Osteocyte (in vitro differentiated cells): ENCODE measurements around the gene CEACAM20. TPM values are rescaled to one million over a fixed set of nuclear protein-coding genes. Genes with fewer than 3 reads are reported as not detected.
"Not testable (repeated sequence)": the region's sequence is repeated elsewhere in the genome, so short reads cannot be mapped to it uniquely, and the experiment has no call there.

ENCODE experiments used
- DNase-seq: peaks from one replicate; pipeline ENCODE4 v3.0.0; 2021; ENCODE audit warnings: mixed read lengths; ENCODE audit not compliant: unreplicated experiment; ENCODE audit errors: extremely low spot score
- H3K27ac Mint-ChIP-seq: one replicate; pipeline ENCODE4 v1.8.0; 2021; ENCODE audit warnings: mild to moderate bottlenecking, mixed read lengths; ENCODE audit not compliant: unreplicated experiment
- H3K27me3 Mint-ChIP-seq: one replicate; pipeline ENCODE4 v1.8.0; 2021; ENCODE audit warnings: mixed read lengths; ENCODE audit not compliant: unreplicated experiment
- H3K36me3 Mint-ChIP-seq: one replicate; pipeline ENCODE4 v1.8.0; 2021; ENCODE audit warnings: mixed read lengths; ENCODE audit not compliant: unreplicated experiment
- H3K4me1 Mint-ChIP-seq: one replicate; pipeline ENCODE4 v1.8.0; 2021; ENCODE audit warnings: mixed read lengths; ENCODE audit not compliant: unreplicated experiment
- H3K4me3 Mint-ChIP-seq: one replicate; pipeline ENCODE4 v1.8.0; 2021; ENCODE audit warnings: mild to moderate bottlenecking, moderate library complexity, mixed read lengths; ENCODE audit not compliant: unreplicated experiment
- H3K9me3 Mint-ChIP-seq: one replicate; pipeline ENCODE4 v1.8.0; 2021; ENCODE audit warnings: mixed read lengths; ENCODE audit not compliant: unreplicated experiment
- total RNA-seq: library from RNA; stranded (reverse); gene quantifications from 2 replicates; pipeline ENCODE4 v1.2.1, GENCODE V29; 2021
- TF ChIP-seq, protein P1 (sequence below): fragments of 200-600 bp; sonication (generic); IDR thresholded peaks from 2 replicates; pipeline ENCODE4 v1.5.0; 2021; ENCODE audit warnings: antibody characterized with exemption, mild to moderate bottlenecking, moderate library complexity

Gene CEACAM20
- total RNA-seq, 1 donor from 2014 or later: not detected

DNA sequence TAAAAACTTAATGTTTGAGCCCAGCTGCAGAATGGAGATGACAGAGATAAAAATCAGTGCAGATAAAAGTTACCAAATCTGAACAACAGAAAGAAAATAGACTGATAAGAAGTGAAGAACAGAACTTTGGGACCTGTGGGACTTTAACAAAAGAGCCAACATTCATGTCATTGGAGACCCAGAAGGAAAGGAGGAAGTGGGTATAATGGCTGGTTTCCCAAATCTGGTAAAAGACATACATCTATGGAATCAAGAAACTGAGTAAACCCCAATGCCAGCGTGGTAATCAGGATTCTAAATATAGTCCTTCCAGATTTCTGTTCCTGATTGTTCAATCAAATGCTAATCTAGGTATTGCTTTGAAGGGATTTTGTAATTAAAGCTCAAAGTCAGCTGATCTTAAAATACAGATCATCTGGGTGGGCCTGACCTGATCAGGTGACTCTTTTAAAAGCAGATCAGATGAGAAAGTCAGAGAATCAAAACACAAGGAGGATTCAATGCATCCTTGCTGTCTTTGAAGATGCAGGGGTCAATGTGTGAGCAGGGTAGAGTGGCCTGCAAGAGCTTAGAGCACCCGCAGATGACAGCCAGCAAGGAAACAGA, 25.3 kb upstream of the CEACAM20 start:
- H3K36me3 Mint-ChIP-seq: no peaks in the 10 kb centered on the region
- no peak for DNase-seq
- TF ChIP-seq, protein P1, sequence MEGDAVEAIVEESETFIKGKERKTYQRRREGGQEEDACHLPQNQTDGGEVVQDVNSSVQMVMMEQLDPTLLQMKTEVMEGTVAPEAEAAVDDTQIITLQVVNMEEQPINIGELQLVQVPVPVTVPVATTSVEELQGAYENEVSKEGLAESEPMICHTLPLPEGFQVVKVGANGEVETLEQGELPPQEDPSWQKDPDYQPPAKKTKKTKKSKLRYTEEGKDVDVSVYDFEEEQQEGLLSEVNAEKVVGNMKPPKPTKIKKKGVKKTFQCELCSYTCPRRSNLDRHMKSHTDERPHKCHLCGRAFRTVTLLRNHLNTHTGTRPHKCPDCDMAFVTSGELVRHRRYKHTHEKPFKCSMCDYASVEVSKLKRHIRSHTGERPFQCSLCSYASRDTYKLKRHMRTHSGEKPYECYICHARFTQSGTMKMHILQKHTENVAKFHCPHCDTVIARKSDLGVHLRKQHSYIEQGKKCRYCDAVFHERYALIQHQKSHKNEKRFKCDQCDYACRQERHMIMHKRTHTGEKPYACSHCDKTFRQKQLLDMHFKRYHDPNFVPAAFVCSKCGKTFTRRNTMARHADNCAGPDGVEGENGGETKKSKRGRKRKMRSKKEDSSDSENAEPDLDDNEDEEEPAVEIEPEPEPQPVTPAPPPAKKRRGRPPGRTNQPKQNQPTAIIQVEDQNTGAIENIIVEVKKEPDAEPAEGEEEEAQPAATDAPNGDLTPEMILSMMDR: no peak
- peaks cover 18% of the 10 kb centered on the region for H3K27me3 Mint-ChIP-seq
- H3K27ac Mint-ChIP-seq: no peak overlapping the region
- no peaks in the 10 kb centered on the region for H3K4me1 Mint-ChIP-seq
- H3K4me3 Mint-ChIP-seq: no peak overlapping the region
- no peaks in the 10 kb centered on the region for H3K9me3 Mint-ChIP-seq

GRCh38 chr19:44553478-44554171, 24.1 kb upstream of the CEACAM20 start:
- TF ChIP-seq, protein P1: no peak
- Mint-ChIP-seq H3K4me3 (no peak overlapping the region), H3K27me3 (peaks cover 15% of the 10 kb centered on the region), H3K27ac (no peak overlapping the region), H3K9me3 (no peaks in the 10 kb centered on the region), H3K36me3 (no peaks in the 10 kb centered on the region), H3K4me1 (no peaks in the 10 kb centered on the region)
- DNase-seq: peak; percentile 34

DNA sequence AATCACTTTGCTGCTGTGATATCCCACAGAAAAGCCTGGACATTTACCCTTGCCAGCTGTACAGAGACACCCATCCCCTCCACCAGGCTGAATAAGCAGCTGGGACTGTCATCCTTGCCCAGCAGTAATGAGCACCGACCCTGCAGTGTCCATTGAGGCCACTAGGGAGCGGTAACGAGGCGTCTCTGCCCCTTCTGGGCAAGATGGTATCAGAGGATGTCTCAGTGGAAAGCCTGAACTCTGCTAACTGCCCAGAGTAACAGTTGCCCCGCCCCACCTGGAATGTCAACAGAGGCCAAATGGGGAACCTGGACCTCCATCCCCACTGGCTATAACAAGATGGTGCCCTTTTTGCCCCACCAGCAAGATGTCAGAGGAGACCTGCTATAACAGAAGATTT, 22.8 kb upstream of the CEACAM20 start:
- no peaks in the 10 kb centered on the region for H3K4me1 Mint-ChIP-seq
- H3K9me3 Mint-ChIP-seq: no peaks in the 10 kb centered on the region
- no peaks in the 10 kb centered on the region for H3K36me3 Mint-ChIP-seq
- peak; percentile 82 for DNase-seq
- TF ChIP-seq, protein P1: peak; percentile 39
- no peak overlapping the region for H3K4me3 Mint-ChIP-seq
- no peak overlapping the region for H3K27ac Mint-ChIP-seq
- H3K27me3 Mint-ChIP-seq: peaks cover 11% of the 10 kb centered on the region

DNA sequence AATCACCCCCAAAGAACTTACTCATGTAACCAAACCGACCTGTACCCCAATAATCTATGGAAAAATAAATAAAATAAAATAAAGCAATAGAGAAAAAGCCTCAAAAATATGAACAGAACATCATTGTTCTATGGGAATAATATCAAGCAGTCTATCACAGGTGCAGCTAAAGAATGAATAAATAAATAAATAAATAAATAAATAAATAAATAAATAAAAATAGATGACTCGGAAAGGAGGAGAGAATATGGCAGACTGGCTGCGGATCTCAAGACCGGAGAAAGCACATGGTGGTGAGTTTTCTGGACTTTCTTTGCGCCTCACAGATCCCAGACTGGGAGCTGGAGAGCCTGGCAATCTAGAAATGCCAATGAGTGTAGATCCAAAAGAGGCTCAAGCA, 22.4 kb upstream of the CEACAM20 start:
- Mint-ChIP-seq H3K27ac (no peak overlapping the region), H3K27me3 (peaks cover 14% of the 10 kb centered on the region), H3K36me3 (no peaks in the 10 kb centered on the region), H3K4me1 (no peaks in the 10 kb centered on the region), H3K4me3 (no peak overlapping the region), H3K9me3 (no peaks in the 10 kb centered on the region)
- TF ChIP-seq, protein P1: no peak
- DNase-seq: peak; percentile 13

GRCh38 chr19:44550976-44551375, 21.5 kb upstream of the CEACAM20 start:
- H3K36me3 Mint-ChIP-seq, H3K4me3 Mint-ChIP-seq, H3K9me3 Mint-ChIP-seq, DNase-seq, H3K4me1 Mint-ChIP-seq, H3K27ac Mint-ChIP-seq: not testable (repeated sequence)
- H3K27me3 Mint-ChIP-seq: peaks cover 14% of the 10 kb centered on the region
